Measurements from ENCODE around the gene TMEM187.

The TMEM187 gene

GRCh38 chrX:153972368-153973126 is at the start of gene TMEM187:
Gene TMEM187 (plus strand): TSS chrX:153972754. CDS start chrX:153982063, 9,309 bp downstream.
- peak; percentile 62 to 74 (median 73) for DNase-seq (ENCODE audit: low read depth in 3 of 3, low spot score in 1 of 3)

- no peak for DNase-seq (ENCODE audit: low read depth in 3 of 3, low spot score in 1 of 3)
Measured at GRCh38 chrX:153922932-153923857, 49.4 kb upstream of the TMEM187 start.

- no peak for DNase-seq (ENCODE audit: low read depth in 3 of 3, low spot score in 1 of 3)
Measured at GRCh38 chrX:153924149-153924861, 48.2 kb upstream of the TMEM187 start.

GRCh38 chrX:153925387-153925738 is 47.2 kb upstream of the TMEM187 start:
- DNase-seq (ENCODE audit: low read depth in 3 of 3, low spot score in 1 of 3), result no peak

- no peak for DNase-seq (ENCODE audit: low read depth in 3 of 3, low spot score in 1 of 3)
Measured at GRCh38 chrX:153925739-153926551, 46.6 kb upstream of the TMEM187 start, which contains the start of gene ARHGAP4. Gene ARHGAP4 (minus strand): TSS chrX:153926264. CDS start chrX:153926202, 62 bp downstream.

- DNase-seq (ENCODE audit: low read depth in 3 of 3, low spot score in 1 of 3), result no peak
Measured at GRCh38 chrX:153926552-153926857, 46.0 kb upstream of the TMEM187 start.

GRCh38 chrX:153926858-153927671 is 45.5 kb upstream of the TMEM187 start:
- DNase-seq (ENCODE audit: low read depth in 3 of 3, low spot score in 1 of 3), result peak in 2 of 3 donors; percentile 49 to 55

- no peak for DNase-seq (ENCODE audit: low read depth in 3 of 3, low spot score in 1 of 3)
Measured at GRCh38 chrX:153927672-153927921, 45.0 kb upstream of the TMEM187 start.

GRCh38 chrX:153927922-153928760 is 44.4 kb upstream of the TMEM187 start:
- peak; percentile 76 to 93 (median 90) for DNase-seq (ENCODE audit: low read depth in 3 of 3, low spot score in 1 of 3)

GRCh38 chrX:153928846-153929245 is 43.7 kb upstream of the TMEM187 start:
- no peak for DNase-seq (ENCODE audit: low read depth in 3 of 3, low spot score in 1 of 3)

GRCh38 chrX:153929576-153929975 is 43.0 kb upstream of the TMEM187 start:
- DNase-seq (ENCODE audit: low read depth in 3 of 3, low spot score in 1 of 3), result no peak

- DNase-seq (ENCODE audit: low read depth in 3 of 3, low spot score in 1 of 3), result no peak
Measured at GRCh38 chrX:153930011-153930910, 42.3 kb upstream of the TMEM187 start.

- DNase-seq (ENCODE audit: low read depth in 3 of 3, low spot score in 1 of 3), result no peak
Measured at GRCh38 chrX:153931151-153931550, 41.4 kb upstream of the TMEM187 start.

- no peak for DNase-seq (ENCODE audit: low read depth in 3 of 3, low spot score in 1 of 3)
Measured at GRCh38 chrX:153931748-153932147, 40.8 kb upstream of the TMEM187 start.

- DNase-seq (ENCODE audit: low read depth in 3 of 3, low spot score in 1 of 3), result no peak
Measured at GRCh38 chrX:153932220-153932915, 40.2 kb upstream of the TMEM187 start.

GRCh38 chrX:153933748-153934147 is 38.8 kb upstream of the TMEM187 start:
- no peak for DNase-seq (ENCODE audit: low read depth in 3 of 3, low spot score in 1 of 3)

- no peak for DNase-seq (ENCODE audit: low read depth in 3 of 3, low spot score in 1 of 3)
Measured at GRCh38 chrX:153934148-153934761, 38.3 kb upstream of the TMEM187 start.

Measured in stimulated activated CD4-positive, alpha-beta T cell treated with anti-CD3 and anti-CD28 coated beads, TNF-alpha, amount 100 ng/mL, for 1 hour (primary cell).